ENCODE measurements around the gene EHMT1. TPM values are rescaled to one million over a fixed set of nuclear protein-coding genes. Genes with fewer than 3 reads are reported as not detected.

EHMT1 gene
- total RNA-seq, 1 experiment from 2014 or later: 63.9 TPM

DNA sequence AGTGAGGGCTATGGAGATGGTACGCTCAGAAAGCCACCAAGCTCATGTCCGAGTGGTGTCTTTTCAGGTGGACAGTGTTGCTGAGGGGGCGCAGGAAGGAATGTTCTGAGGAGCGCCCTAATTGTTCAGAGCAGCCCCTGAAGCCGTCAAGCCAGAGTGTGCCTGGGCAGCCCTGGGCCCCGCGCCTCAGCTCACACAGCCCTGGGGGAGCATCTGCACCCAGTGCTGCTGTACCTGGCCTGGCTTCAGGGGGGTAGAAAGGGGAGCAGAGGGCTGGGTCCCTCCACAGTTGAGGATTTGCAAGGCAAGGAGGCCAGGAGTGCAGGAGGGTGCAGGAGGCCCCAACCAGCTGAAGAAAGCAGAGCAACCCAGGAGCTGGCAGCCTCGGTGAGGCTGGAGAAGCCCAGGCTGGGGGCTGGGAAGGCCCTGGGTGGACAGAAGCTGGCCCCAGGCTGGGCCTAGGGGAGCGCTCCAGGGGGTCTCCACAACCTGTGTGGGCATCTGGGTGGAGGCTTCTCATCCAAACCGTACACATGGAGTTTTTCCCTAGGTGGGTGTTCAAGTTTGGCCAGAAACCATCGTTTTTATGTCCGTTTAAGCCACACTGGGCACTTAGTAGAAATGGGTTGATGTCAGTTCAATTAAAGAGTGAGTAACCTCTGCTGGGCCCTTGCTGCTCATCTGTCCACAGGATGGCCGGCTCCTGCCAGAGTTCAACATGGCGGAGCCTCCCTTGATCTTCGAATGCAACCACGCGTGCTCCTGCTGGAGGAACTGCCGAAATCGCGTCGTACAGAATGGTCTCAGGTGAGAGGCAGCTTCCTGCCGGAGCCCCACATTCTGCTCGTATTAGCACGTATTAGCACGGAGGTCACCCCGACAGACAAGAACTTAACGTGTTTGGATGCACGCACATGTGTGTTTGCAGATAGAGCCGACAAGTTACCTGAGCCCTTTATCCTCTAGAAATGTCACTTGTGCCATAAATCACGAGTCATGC lies 196.8 kb downstream of the EHMT1 start:
- Histone ChIP-seq H3K27ac (ENCODE audit: low read length) (no peak overlapping the region), H3K36me3 (ENCODE audit: control insufficient read depth, insufficient read depth, low read length) (no peaks in the 10 kb centered on the region), H3K9me3 (ENCODE audit: control insufficient read depth, insufficient read depth, low read depth, low read length) (no peaks in the 10 kb centered on the region), H3K27me3 (ENCODE audit: control insufficient read depth, insufficient read depth, low read length) (no peaks in the 10 kb centered on the region), H3K4me1 (ENCODE audit: control insufficient read depth, insufficient read depth, low read length) (no peaks in the 10 kb centered on the region), H3K4me3 (ENCODE audit: low read depth in 2 of 2, low read length in 2 of 2) (no peak overlapping the region)
- POLR2A ChIA-PET: no interaction called here
- intact Hi-C loops (cut with micrococcal nuclease; ENCODE audit: unreplicated experiment) (no loop called here), in situ Hi-C loops (cut with HindIII; ENCODE audit: low pct_unique_long_range_greater_than_20kb, low sequenced_read_pairs) (no loop called here)
- BruUV-seq (replicated peaks): no TSS peak
- TF ChIP-seq POLR2AphosphoS5 (IDR thresholded peaks at IDR 0.05; ENCODE audit: low read depth, low read length) (no peak), SIN3A (IDR thresholded peaks at IDR 0.05; ENCODE audit: borderline replicate concordance, insufficient read depth, low read depth, low read length) (no peak), TCF7L2 (IDR thresholded peaks at IDR 0.05; ENCODE audit: low read depth, low read length) (no peak)
- TF ChIP-seq, protein P1, sequence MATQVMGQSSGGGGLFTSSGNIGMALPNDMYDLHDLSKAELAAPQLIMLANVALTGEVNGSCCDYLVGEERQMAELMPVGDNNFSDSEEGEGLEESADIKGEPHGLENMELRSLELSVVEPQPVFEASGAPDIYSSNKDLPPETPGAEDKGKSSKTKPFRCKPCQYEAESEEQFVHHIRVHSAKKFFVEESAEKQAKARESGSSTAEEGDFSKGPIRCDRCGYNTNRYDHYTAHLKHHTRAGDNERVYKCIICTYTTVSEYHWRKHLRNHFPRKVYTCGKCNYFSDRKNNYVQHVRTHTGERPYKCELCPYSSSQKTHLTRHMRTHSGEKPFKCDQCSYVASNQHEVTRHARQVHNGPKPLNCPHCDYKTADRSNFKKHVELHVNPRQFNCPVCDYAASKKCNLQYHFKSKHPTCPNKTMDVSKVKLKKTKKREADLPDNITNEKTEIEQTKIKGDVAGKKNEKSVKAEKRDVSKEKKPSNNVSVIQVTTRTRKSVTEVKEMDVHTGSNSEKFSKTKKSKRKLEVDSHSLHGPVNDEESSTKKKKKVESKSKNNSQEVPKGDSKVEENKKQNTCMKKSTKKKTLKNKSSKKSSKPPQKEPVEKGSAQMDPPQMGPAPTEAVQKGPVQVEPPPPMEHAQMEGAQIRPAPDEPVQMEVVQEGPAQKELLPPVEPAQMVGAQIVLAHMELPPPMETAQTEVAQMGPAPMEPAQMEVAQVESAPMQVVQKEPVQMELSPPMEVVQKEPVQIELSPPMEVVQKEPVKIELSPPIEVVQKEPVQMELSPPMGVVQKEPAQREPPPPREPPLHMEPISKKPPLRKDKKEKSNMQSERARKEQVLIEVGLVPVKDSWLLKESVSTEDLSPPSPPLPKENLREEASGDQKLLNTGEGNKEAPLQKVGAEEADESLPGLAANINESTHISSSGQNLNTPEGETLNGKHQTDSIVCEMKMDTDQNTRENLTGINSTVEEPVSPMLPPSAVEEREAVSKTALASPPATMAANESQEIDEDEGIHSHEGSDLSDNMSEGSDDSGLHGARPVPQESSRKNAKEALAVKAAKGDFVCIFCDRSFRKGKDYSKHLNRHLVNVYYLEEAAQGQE (IDR thresholded peaks at IDR 0.05; ENCODE audit: insufficient read depth in 1 of 2, low read depth in 2 of 2, low read length in 1 of 2): no peak
- TF ChIP-seq, protein P2, sequence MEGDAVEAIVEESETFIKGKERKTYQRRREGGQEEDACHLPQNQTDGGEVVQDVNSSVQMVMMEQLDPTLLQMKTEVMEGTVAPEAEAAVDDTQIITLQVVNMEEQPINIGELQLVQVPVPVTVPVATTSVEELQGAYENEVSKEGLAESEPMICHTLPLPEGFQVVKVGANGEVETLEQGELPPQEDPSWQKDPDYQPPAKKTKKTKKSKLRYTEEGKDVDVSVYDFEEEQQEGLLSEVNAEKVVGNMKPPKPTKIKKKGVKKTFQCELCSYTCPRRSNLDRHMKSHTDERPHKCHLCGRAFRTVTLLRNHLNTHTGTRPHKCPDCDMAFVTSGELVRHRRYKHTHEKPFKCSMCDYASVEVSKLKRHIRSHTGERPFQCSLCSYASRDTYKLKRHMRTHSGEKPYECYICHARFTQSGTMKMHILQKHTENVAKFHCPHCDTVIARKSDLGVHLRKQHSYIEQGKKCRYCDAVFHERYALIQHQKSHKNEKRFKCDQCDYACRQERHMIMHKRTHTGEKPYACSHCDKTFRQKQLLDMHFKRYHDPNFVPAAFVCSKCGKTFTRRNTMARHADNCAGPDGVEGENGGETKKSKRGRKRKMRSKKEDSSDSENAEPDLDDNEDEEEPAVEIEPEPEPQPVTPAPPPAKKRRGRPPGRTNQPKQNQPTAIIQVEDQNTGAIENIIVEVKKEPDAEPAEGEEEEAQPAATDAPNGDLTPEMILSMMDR (IDR thresholded peaks at IDR 0.05): no peak
- CTCF ChIA-PET: no interaction called here
- ATAC-seq (no peak), DNase-seq (ENCODE audit: low read depth, low spot score) (no peak)

DNA sequence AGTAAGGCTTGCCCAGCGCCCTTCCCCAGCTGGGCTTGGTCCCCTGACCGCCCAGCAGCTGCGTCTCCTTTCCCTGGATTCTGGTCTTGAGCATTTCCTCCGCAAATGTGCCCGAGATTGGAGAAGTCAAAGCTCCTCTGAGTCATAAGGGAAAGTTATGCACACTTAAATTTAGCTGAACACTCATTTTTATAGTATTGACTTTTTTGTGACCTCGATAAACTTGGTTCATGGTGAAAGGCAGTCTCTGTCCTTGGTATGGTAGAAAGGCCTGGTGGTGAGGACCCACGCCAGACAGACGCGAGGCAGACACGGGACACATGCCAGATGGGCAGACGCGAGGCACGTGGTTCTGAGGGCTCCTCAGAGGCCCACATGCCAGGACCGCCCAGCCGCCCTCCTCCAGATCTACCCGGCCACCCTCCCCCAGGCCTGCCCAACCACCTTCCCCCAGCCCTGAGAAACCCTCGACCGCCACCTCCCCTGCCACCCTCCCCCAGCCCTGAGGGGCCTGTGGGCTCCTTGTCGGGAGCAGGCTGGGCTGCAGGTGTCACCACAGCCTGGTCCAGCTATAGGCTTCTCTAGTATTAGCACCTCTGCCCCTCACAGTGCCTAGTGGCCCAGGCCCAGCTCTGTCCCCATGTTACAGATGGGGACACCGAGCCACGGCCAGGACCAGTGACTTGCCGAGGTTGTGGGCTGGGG lies 197.9 kb downstream of the EHMT1 start:
- POLR2A ChIA-PET: no interaction called here
- ATAC-seq: no peak
- H3K9me3 ChIP-seq (ENCODE audit: control insufficient read depth, insufficient read depth, low read depth, low read length): no peaks in the 10 kb centered on the region
- no peaks in the 10 kb centered on the region for H3K4me1 ChIP-seq (ENCODE audit: control insufficient read depth, insufficient read depth, low read length)
- no peaks in the 10 kb centered on the region for H3K27me3 ChIP-seq (ENCODE audit: control insufficient read depth, insufficient read depth, low read length)
- DNase-seq (ENCODE audit: low read depth, low spot score): no peak
- no peaks in the 10 kb centered on the region for H3K36me3 ChIP-seq (ENCODE audit: control insufficient read depth, insufficient read depth, low read length)
- in situ Hi-C loops (cut with HindIII; ENCODE audit: low pct_unique_long_range_greater_than_20kb, low sequenced_read_pairs) (no loop called here), intact Hi-C loops (cut with micrococcal nuclease; ENCODE audit: unreplicated experiment) (no loop called here)
- TF ChIP-seq TCF7L2 (IDR thresholded peaks at IDR 0.05; ENCODE audit: low read depth, low read length): no peak
- no peak for TF ChIP-seq POLR2AphosphoS5 (IDR thresholded peaks at IDR 0.05; ENCODE audit: low read depth, low read length)
- TF ChIP-seq, protein P2 (IDR thresholded peaks at IDR 0.05): no peak
- TF ChIP-seq, protein P1 (IDR thresholded peaks at IDR 0.05; ENCODE audit: insufficient read depth in 1 of 2, low read depth in 2 of 2, low read length in 1 of 2): no peak
- TF ChIP-seq SIN3A (IDR thresholded peaks at IDR 0.05; ENCODE audit: borderline replicate concordance, insufficient read depth, low read depth, low read length): no peak
- no peak overlapping the region for H3K27ac ChIP-seq (ENCODE audit: low read length)
- no peak overlapping the region for H3K4me3 ChIP-seq (ENCODE audit: low read depth in 2 of 2, low read length in 2 of 2)
- CTCF ChIA-PET: no interaction called here
- no TSS peak for BruUV-seq (replicated peaks)

Measured in Panc1 (cell line).